Astrocyte of the cerebellum (primary cell): Measurements from ENCODE around the gene TNFRSF12A.
"Not testable (repeated sequence)": the region's sequence is repeated elsewhere in the genome, so short reads cannot be mapped to it uniquely, and the experiment has no call there.

Experiments
- DNase-seq: peaks from one replicate; pipeline ENCODE4 v3.0.0-alpha.2; 2011; ENCODE audit warnings: low read depth
- H3K4me3 ChIP-seq: 2 replicates; pipeline ENCODE4 v1.5.1; 2011; ENCODE audit warnings: mild to moderate bottlenecking, low read depth, low read length, moderate library complexity
- in situ Hi-C: cut with HindIII; loops from 2 replicates; pipeline ENCODE4 v1.10.0; 2017; ENCODE audit warnings: low sequenced_read_pairs
- TF ChIP-seq, protein P1 (sequence below): IDR thresholded peaks from 2 replicates; pipeline ENCODE4 v1.5.1; 2012; ENCODE audit warnings: low read length, low read depth, moderate library complexity, mild to moderate bottlenecking; ENCODE audit errors: missing control alignments

TNFRSF12A gene

DNA sequence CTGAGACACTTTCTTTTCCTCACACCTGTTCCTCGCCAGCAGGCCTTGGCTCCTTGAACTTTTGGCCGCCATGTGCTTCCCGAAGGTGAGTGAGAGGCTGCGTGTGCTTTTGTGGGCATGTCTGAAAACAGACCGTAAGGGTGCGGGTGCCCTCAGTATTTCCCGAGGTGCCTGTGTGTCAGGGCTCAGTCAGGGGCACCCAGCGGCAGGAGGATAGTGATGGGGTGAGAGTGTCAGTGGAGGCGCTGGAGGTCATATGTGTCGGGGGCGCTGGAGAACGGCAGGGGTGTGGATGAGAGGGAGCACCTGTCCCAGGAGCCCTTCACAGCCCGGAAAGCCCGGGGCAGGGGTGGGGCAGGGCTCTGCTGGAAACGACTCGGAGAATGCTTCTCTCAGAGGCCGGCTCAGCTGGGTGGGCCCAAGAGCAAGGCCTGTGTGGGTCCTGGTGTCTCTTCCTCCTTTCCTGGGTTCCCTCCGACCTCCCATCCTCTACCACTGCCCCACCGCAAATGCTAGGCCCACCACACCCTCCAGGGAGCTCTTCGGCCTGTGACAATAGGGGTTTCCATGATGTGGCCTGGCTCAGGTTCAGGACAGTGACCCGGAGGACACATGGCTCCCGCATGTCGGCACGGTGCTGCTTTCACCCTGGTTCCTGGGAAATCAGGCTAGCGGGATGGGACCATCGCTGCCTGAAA is 45.7 kb downstream of the TNFRSF12A start:
- H3K4me3 ChIP-seq, result no peak overlapping the region
- no peak for DNase-seq
- TF ChIP-seq, protein P1, sequence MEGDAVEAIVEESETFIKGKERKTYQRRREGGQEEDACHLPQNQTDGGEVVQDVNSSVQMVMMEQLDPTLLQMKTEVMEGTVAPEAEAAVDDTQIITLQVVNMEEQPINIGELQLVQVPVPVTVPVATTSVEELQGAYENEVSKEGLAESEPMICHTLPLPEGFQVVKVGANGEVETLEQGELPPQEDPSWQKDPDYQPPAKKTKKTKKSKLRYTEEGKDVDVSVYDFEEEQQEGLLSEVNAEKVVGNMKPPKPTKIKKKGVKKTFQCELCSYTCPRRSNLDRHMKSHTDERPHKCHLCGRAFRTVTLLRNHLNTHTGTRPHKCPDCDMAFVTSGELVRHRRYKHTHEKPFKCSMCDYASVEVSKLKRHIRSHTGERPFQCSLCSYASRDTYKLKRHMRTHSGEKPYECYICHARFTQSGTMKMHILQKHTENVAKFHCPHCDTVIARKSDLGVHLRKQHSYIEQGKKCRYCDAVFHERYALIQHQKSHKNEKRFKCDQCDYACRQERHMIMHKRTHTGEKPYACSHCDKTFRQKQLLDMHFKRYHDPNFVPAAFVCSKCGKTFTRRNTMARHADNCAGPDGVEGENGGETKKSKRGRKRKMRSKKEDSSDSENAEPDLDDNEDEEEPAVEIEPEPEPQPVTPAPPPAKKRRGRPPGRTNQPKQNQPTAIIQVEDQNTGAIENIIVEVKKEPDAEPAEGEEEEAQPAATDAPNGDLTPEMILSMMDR, result no peak
- in situ Hi-C loops, result loop anchor here (5.0 kb wide), 1 partner anchor 86 kb away; no protein-coding TSS in a partner anchor

DNA sequence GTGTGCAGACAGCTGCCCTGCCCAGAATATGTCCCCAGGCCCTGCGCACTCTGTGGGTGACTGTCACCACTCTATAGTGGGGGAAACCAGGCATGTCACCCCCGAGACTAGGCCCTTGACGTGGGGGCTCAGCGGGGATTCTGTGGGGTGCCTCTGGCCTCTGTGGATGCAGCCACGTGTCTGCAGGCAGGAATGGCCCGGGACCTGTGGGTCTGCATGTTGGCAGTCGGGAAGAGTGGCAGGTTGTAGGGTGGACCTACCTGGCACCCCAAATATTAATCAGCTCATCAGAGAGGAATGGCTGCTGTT is 46.2 kb downstream of the TNFRSF12A start:
- in situ Hi-C loops, result loop anchor here (5.0 kb wide), 1 partner anchor 86 kb away; no protein-coding TSS in a partner anchor
- no peak overlapping the region for H3K4me3 ChIP-seq
- TF ChIP-seq, protein P1, result no peak

DNA sequence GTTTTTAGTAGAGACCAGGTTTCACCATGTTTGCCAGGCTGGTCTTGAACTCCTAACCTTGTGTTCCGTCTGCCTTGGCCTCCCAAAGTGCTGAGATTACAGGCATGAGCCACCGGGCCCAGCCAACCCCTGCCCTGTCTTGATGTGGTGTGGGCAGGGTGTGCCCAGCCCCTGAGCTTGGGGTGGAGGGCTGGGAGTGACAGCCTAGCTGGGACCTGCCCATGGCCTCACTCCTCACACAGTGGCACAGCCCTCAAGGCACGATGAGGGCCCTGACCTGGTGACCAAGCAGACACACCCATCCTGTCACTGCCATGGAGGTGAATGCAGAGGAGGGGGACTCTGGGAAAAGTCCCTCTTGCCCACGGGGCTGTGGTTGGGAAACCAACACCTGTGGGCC is 48.3 kb downstream of the TNFRSF12A start:
- DNase-seq, result no peak
- no peak overlapping the region for H3K4me3 ChIP-seq
- TF ChIP-seq, protein P1, result no peak
- in situ Hi-C loops, result loop anchor here (5.0 kb wide), 1 partner anchor 84 kb away; no protein-coding TSS in a partner anchor

More for the DNA sequence above, 46.2 kb downstream of the TNFRSF12A start:
- no peak for DNase-seq

DNA sequence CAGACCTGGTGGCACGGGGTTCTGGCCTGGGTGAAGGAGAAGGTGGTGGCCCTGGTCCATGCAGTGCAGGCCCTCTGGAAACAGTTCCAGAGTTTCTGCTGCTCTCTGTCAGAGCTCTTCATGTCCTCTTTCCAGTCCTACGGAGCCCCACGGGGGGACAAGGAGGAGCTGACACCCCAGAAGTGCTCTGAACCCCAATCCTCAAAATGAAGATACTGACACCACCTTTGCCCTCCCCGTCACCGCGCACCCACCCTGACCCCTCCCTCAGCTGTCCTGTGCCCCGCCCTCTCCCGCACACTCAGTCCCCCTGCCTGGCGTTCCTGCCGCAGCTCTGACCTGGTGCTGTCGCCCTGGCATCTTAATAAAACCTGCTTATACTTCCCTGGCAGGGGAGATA is 49.0 kb downstream of the TNFRSF12A start:
- in situ Hi-C loops, result loop anchor here (5.0 kb wide), 1 partner anchor 83 kb away; no protein-coding TSS in a partner anchor
- not testable (repeated sequence) for DNase-seq, H3K4me3 ChIP-seq

DNA sequence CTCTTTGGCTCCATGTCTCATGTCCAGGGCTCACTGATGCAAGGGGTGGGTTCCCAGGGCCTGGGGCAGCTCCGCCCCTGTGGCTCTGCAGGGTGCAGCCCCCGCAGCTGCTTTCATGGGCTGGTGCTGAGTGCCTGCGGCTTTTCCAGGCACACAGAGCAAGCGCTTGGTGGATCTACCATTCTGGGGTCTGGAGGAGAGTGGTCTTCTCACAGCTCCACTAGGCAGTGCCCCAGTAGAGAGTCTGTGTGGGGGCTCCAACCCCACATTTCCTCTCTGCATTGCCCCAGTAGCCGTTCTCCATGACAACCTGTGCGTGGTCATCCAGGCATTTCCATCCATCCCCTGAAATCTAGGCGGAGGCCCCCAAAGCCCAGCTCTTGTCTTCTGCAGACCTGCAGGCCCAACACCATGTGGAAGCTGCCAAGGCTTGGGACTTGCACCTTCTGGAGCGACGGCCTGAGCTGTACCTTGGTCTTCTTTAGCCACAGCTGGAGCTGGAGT is 50.5 kb downstream of the TNFRSF12A start:
- TF ChIP-seq, protein P1, result no peak

DNA sequence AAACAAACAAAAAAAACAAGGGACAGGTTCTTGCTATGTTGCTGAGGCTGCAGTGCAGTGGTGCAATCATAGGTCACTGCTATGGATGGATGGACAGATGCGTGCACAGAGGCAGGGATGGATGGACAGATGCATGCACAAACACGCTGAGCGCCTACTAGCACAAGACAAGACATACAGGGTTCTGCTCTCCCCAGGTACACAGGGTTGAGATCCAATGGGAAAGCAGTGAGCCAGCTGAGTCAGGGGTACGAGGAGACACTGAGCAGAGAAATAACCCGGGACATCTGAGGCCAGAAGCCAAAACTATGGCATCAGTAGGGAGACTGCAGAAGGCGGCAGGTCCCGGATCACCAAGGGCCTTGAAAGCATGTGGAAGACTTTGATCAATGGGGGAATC is 51.5 kb downstream of the TNFRSF12A start:
- TF ChIP-seq, protein P1, result no peak
- in situ Hi-C loops, result no loop called here
- H3K4me3 ChIP-seq, result no peak overlapping the region
- DNase-seq, result no peak

More for the DNA sequence above, 50.5 kb downstream of the TNFRSF12A start:
- in situ Hi-C loops, result no loop called here
- DNase-seq, result no peak
- no peak overlapping the region for H3K4me3 ChIP-seq
